ENCODE data around the gene ADGRD2. TPM values are rescaled to one million over a fixed set of nuclear protein-coding genes. Genes with fewer than 3 reads are reported as not detected.

ADGRD2 gene
- polyA plus RNA-seq, 3 donors: not detected

DNA sequence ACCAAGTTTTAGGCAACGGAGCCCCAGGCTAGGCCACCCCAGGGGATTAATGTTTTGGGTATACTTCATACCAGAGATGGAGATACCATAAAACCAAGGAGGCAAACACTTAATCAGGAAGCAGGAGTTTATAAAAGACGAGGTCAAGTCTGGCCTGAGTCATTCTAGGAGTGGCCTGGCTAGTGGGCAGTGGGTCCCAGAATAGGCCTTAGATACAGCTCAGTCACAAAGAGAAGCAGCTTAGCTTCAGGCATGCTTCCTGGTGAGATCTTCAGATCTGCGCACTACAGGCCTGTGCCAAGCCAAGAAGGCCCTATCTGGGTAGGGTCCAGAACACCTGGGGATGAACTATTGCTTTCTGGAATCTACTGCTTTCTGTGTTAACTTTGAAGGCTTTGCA lies 77.5 kb downstream of the ADGRD2 start:
- TF ChIP-seq CTCF (IDR thresholded peaks at IDR 0.05): no peak
- H3K4me3 ChIP-seq (replicated peaks in 1 of 3; ENCODE audit: low read depth in 2 of 3, low read length in 3 of 3): no peak overlapping the region
- H3K4me3 Mint-ChIP-seq: no peak overlapping the region
- DNase-seq: no peak
- no peaks in the 10 kb centered on the region for H3K9me3 Mint-ChIP-seq
- no peak overlapping the region for H2AFZ ChIP-seq (ENCODE audit: insufficient read depth, low read depth, low read length, poor library complexity, severe bottlenecking)
- no peaks in the 10 kb centered on the region for H3K4me1 Mint-ChIP-seq
- no peaks in the 10 kb centered on the region for H3K4me1 ChIP-seq (ENCODE audit: control insufficient read depth in 1 of 2, insufficient read depth in 2 of 2, low read length in 2 of 2)
- H3K9ac ChIP-seq (ENCODE audit: insufficient read depth, low read length, poor library complexity, severe bottlenecking): no peak overlapping the region
- peaks cover 0 to 11% of the 10 kb centered on the region in 2 donors for H3K36me3 ChIP-seq (replicated peaks in 1 of 2; ENCODE audit: control insufficient read depth in 1 of 2, insufficient read depth in 2 of 2, low read length in 2 of 2)
- H3K36me3 Mint-ChIP-seq: peaks cover 5 to 27% of the 10 kb centered on the region in 2 donors
- intact Hi-C loops (cut with micrococcal nuclease): no loop called here
- H4K20me1 ChIP-seq (ENCODE audit: insufficient read depth, low read length): no peaks in the 10 kb centered on the region
- H3K27me3 ChIP-seq (ENCODE audit: control insufficient read depth in 2 of 2, insufficient read depth in 2 of 2, low read length in 2 of 2): no peaks in the 10 kb centered on the region
- WGBS (ENCODE audit: insufficient coverage): 94% methylated on average over 2 of the region's 3 CpGs
- no peaks in the 10 kb centered on the region for H3K79me2 ChIP-seq (ENCODE audit: insufficient read depth, low read length)
- H3K27ac ChIP-seq (ENCODE audit: low read depth in 1 of 2, low read length in 2 of 2): no peak overlapping the region
- no peak overlapping the region for H3K4me2 ChIP-seq (replicated peaks; ENCODE audit: extremely low read depth, low read length, poor library complexity, severe bottlenecking)
- no peaks in the 10 kb centered on the region for H3K9me3 ChIP-seq (replicated peaks in 1 of 2; ENCODE audit: control insufficient read depth in 1 of 2, insufficient read depth in 1 of 2, low read length in 2 of 2)
- no peak overlapping the region for H3K27ac Mint-ChIP-seq
- H3K27me3 Mint-ChIP-seq (ENCODE audit: low read depth in 3 of 3): no peaks in the 10 kb centered on the region

Other genes with a start within 250 kb of the ADGRD2 start
- 10 to 100 TPM; 26.1 to 46.0 (median 35.8) TPM for gene NEK6, start 192.5 kb upstream of the ADGRD2 start, polyA plus RNA-seq
- 100 to 1,000 TPM; 129 to 194 (median 191) TPM for gene PSMB7, start 35.0 kb upstream of the ADGRD2 start, polyA plus RNA-seq
- gene NR5A1, start 56.9 kb downstream of the ADGRD2 start, polyA plus RNA-seq: not detected

All from CD14-positive monocyte (primary cell).